ENCODE results near the gene UBR7. TPM values are rescaled to one million over a fixed set of nuclear protein-coding genes. Genes with fewer than 3 reads are reported as not detected.

Gene UBR7
- total and polyA plus RNA-seq, 12 donors = 7.8 to 32.9 (median 17.9) TPM

DNA sequence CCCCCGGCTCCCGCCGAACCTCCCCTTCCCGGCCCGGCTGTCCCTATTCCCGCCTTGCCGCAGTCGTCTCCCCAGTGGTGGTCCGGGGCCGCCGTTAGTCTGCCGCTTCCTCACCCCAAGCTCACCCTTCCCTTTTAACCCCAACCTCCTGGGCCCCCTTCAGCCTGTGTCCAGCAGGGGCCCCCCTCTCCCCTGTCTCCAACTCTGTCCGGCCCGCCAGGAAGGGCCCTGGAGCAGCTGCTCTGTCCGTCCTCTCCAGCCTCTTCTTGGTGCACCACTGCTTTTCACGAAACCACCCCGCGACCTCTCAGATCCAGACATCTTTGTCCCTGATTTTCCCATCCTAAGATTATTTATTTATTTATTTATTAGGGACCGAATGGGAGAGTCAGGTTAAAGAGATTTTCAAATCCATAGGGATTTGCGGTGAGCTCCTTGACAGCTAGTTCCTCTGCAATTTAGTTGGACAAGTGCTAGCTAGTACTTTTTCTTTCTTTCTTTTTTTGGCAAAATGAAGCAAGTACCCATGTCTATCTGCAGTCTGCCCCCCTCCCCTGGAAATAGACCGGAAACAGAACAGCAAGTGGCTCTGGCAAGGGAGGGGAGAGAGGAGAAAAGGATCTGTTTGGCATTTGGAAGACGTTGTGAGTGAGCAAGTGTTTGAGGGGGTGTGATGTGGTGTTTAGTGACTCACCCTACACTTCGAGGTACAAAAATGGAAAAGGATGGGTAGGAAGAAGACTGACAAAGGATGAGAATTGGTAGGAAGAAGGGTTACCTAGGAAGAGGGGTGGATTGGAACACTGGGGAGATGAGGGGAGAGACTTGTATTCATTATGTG lies 632 bp downstream of the UBR7 start:
- Histone ChIP-seq H3K4me3 (peak overlapping the region; percentile 47 to 73 (median 58)), H3K4me1 (replicated peaks in 1 of 2) (peaks cover 0 to 24% of the 10 kb centered on the region in 2 donors), H3K36me3 (replicated peaks in 1 of 2) (peaks cover 0 to 15% of the 10 kb centered on the region in 2 donors), H3K27me3 (no peaks in the 10 kb centered on the region), H3K27ac (peak overlapping the region; percentile 6 to 92 (median 84)), H3K9me3 (replicated peaks in 1 of 3) (no peaks in the 10 kb centered on the region)
- no peak for TF ChIP-seq POLR2A (IDR thresholded peaks at IDR 0.05)
- peak in 3 of 6 experiments; percentile 13 to 34 (median 30) for TF ChIP-seq CTCF (IDR thresholded peaks at IDR 0.05)
- 0 to 1% (median 1%) methylated on average over 18 to 23 of the region's 23 CpGs for WGBS, 4 donors
- DNase-seq = peak; percentile 50 to 79 (median 60)
- intact Hi-C loops (cut with DNase I) = no loop called here

GRCh38 chr14:93212432-93212831 lies 5.4 kb downstream of the UBR7 start:
- no peak for DNase-seq
- intact Hi-C loops (cut with DNase I) = no loop called here
- Histone ChIP-seq H3K9me3 (replicated peaks in 1 of 3) (no peaks in the 10 kb centered on the region), H3K36me3 (replicated peaks in 1 of 2) (peaks cover 0 to 61% of the 10 kb centered on the region in 2 donors), H3K4me1 (replicated peaks in 1 of 2) (peaks cover 0 to 14% of the 10 kb centered on the region in 2 donors), H3K27me3 (no peaks in the 10 kb centered on the region), H3K4me3 (no peak overlapping the region), H3K27ac (no peak overlapping the region)
- WGBS, 4 donors = 75 to 80% (median 77%) methylated on average over 3 of the region's 3 CpGs
- no peak for TF ChIP-seq CTCF (IDR thresholded peaks at IDR 0.05)
- TF ChIP-seq POLR2A (IDR thresholded peaks at IDR 0.05) = no peak

GRCh38 chr14:93214598-93214997 lies 7.5 kb downstream of the UBR7 start:
- TF ChIP-seq CTCF (IDR thresholded peaks at IDR 0.05) (no peak), POLR2A (IDR thresholded peaks at IDR 0.05) (no peak)
- peaks cover 0 to 78% of the 10 kb centered on the region in 2 donors for H3K36me3 ChIP-seq (replicated peaks in 1 of 2)
- intact Hi-C loops (cut with DNase I) = no loop called here

GRCh38 chr14:93219103-93219726 lies 12.2 kb downstream of the UBR7 start:
- Histone ChIP-seq H3K27ac (no peak overlapping the region), H3K9me3 (replicated peaks in 1 of 3) (no peaks in the 10 kb centered on the region), H3K36me3 (replicated peaks in 1 of 2) (peaks cover 0 to 82% of the 10 kb centered on the region in 2 donors), H3K4me3 (no peak overlapping the region), H3K4me1 (replicated peaks in 1 of 2) (no peaks in the 10 kb centered on the region), H3K27me3 (no peaks in the 10 kb centered on the region)
- intact Hi-C loops (cut with DNase I) = no loop called here
- peak; percentile 31 to 74 (median 51) for DNase-seq
- 45 to 54% (median 52%) methylated on average over 3 of the region's 3 CpGs for WGBS, 4 donors
- TF ChIP-seq CTCF (IDR thresholded peaks at IDR 0.05) = peak in 5 of 6 experiments; percentile 39 to 51 (median 46)
- TF ChIP-seq POLR2A (IDR thresholded peaks at IDR 0.05) = no peak

More at GRCh38 chr14:93214598-93214997, 7.5 kb downstream of the UBR7 start:
- no peaks in the 10 kb centered on the region for H3K4me1 ChIP-seq (replicated peaks in 1 of 2)
- DNase-seq = no peak
- H3K4me3 ChIP-seq = no peak overlapping the region
- 95 to 97% (median 96%) methylated on average over 2 of the region's 2 CpGs for WGBS, 4 donors
- no peak overlapping the region for H3K27ac ChIP-seq
- H3K27me3 ChIP-seq = no peaks in the 10 kb centered on the region
- H3K9me3 ChIP-seq (replicated peaks in 1 of 3) = no peaks in the 10 kb centered on the region
